Lower leg skin (tissue), 3 donors: ENCODE data around the gene SPTB.

Source experiments
- CTCF ChIP-seq, 3 donors: fragments of 450-650 bp; IDR thresholded peaks; one replicate each; pipeline ENCODE4 v1.5.1; 2016; ENCODE audit warnings: antibody characterized with exemption in 3 of 3, mild to moderate bottlenecking in 3 of 3, moderate library complexity in 2 of 3
- POLR2A ChIP-seq, 2 donors: fragments of 450-650 bp; IDR thresholded peaks; one replicate each; pipeline ENCODE4 v1.6.1; 2016 to 2017; ENCODE audit warnings: antibody characterized with exemption in 2 of 2, mild to moderate bottlenecking in 1 of 2, moderate library complexity in 1 of 2

- TF ChIP-seq CTCF (IDR thresholded peaks at IDR 0.05) (no peak), POLR2A (IDR thresholded peaks at IDR 0.05) (no peak)
Observed at GRCh38 chr14:64704743-64705380, 174.8 kb downstream of the SPTB start.
